Ramos (cell line): ENCODE measurements around the gene ITPR2.

Experiments
- in situ Hi-C: fragments of 300-500 bp; cut with MboI; formaldehyde crosslinking; loops from one replicate; pipeline ENCODE4 v1.14.3; 2022; ENCODE audit warnings: low sequenced_read_pairs; ENCODE audit not compliant: unreplicated experiment

The ITPR2 gene

DNA sequence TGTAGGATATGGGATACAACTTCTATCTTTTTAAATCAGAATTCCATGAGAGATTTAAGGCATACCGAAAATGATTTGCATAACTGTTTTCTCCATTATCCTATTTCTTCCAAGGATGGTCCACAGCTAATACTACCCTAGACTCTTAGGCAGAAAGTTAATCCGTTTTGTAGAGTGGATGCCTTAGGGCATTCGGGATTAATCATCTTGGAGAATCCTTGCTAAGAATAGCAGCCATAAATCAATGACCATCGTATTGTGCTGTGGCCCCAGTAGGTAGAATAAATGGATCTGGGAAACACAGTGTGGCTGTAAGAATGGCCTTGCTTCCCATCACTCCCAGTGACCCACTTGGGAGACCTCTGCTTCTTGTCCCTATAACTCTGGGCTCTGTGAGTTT is 538.0 kb downstream of the ITPR2 start:
- in situ Hi-C loops, result no loop called here

DNA sequence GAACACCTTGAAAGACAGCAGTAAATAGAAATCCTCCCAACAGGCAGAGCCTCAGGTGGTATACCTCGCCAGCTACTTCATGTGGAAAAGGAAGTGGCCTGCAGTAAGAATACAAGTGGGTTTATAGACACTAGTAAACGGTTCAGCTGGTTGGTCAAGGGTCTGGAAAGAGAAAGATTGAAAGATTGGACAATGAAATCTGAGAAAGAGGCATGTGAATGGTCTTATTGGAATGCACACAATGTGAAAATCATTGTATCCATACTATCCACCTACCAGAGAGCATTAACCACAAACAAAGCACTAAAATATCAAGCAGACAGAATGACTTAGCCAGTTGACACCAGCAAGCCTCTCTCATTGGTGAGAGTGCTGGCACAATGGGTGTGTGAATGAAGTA is 539.4 kb downstream of the ITPR2 start:
- in situ Hi-C loops, result no loop called here

DNA sequence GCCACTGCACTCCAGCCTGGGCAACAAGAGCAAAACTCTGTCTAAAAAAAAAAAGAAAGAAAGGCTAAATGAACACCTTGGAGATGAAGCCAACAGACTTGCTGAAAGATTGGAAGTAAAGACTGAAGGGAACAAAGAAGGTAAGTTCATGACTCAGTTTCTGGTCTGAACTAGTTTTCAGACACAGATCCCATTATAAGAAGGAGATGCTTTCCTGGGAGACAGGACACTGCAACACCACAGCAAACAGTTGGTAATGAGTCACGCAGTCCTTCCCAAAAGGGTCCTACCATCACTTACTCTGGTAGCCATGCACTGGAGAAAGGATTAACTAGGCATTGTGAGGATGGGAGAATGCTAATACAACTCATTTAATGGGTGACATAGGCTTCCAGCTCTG is 540.4 kb downstream of the ITPR2 start:
- in situ Hi-C loops, result no loop called here

DNA sequence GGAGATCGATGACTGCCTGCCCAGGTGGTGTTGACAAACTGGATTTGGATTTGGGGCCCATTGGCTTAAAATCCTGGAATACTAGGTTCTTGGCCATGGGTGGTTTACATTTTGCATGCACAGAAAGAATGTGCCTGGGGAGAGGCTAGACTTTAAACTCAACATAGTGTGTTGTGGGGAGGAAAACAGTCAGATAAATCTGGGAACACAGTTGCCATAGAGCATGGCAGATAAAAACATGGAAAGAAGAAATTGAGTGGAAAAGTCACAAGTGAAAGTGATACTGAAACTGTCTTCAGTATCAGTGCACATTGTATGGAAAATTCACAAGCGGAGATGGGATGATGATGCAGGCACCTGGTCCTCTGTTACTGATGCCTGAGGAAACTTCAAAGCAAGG is 542.4 kb downstream of the ITPR2 start:
- in situ Hi-C loops, result no loop called here

DNA sequence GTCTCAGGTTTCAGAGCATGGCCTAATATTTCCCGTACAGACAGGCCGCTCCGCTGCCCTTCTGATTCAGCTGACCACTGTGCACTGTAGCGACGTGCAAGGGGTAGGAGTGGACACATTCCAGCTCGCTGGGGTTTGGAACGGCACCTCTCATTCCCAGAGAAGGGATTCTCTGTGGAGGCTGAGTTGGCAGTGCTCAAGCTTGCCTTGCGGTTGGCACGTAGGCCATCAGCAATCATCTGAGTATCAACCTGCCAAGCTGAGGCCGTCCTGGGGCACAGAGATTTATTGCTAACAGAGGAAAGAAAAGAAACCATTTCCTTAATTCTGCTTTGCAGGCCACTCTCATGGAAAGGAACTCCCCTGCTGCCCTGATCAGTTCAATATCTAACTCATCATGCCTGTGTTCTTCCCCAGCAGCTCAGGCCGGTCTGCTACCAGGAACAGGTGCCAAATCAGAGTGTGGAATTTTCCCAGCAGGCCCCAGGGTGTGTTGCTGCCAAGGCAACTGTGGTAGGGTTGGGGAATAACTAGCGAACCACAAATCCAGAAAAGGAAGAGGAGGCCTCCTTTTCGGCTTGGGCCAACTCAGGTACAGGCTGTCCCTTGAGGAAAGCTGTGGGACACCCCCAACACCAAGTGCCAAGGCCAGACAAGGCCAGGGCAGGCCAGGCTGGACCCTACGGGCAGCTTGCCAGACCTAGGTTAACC is 545.2 kb downstream of the ITPR2 start:
- in situ Hi-C loops, result no loop called here
